ENCODE measurements around the gene SLC45A1. TPM values are rescaled to one million over a fixed set of nuclear protein-coding genes. Genes with fewer than 3 reads are reported as not detected.

Gene SLC45A1
- total and polyA plus RNA-seq, 11 donors: 0.61 to 6.2 (median 1.6) TPM

- Histone ChIP-seq H3K27me3 (no peaks in the 10 kb centered on the region), H3K27ac (peak overlapping the region; percentile 36 to 93 (median 76)), H3K36me3 (peaks cover 0 to 85% (median 64%) of the 10 kb centered on the region in 9 donors), H3K4me3 (peak overlapping the region in 1 of 12 donors; percentile 1), H3K4me1 (peaks cover 4 to 64% (median 52%) of the 10 kb centered on the region in 12 donors), H3K9me3 (no peaks in the 10 kb centered on the region)
- WGBS, 4 donors: 53 to 59% (median 57%) methylated on average over 8 of the region's 8 CpGs
- DNase-seq (peak in 2 of 5 donors; percentile 13 to 49), ATAC-seq (no peak)
- intact Hi-C loops (cut with DNase I): loop anchor here in 3 of 10 donors (2.0 to 10.0 kb wide), 3 partner anchors 52 to 362 kb away; no protein-coding TSS in a partner anchor
- TF ChIP-seq POLR2A (IDR thresholded peaks at IDR 0.05): no peak
- TF ChIP-seq CTCF (IDR thresholded peaks at IDR 0.05): no peak
Measured at GRCh38 chr1:8363186-8363766, 45.4 kb downstream of the SLC45A1 start.

- DNase-seq (peak in 1 of 5 donors; percentile 65), ATAC-seq (peak in 1 of 4 donors; percentile 2)
- Histone ChIP-seq H3K27me3 (no peaks in the 10 kb centered on the region), H3K36me3 (peaks cover 0 to 79% (median 58%) of the 10 kb centered on the region in 9 donors), H3K4me1 (peaks cover 4 to 65% (median 55%) of the 10 kb centered on the region in 12 donors), H3K9me3 (no peaks in the 10 kb centered on the region), H3K4me3 (peak overlapping the region in 2 of 12 donors; percentile 1 to 19), H3K27ac (peak overlapping the region; percentile 36 to 93 (median 76))
- intact Hi-C loops (cut with DNase I): loop anchor here in 3 of 10 donors (2.0 to 10.0 kb wide), 3 partner anchors 51 to 361 kb away; no protein-coding TSS in a partner anchor
- TF ChIP-seq CTCF (IDR thresholded peaks at IDR 0.05) (no peak), POLR2A (IDR thresholded peaks at IDR 0.05) (no peak)
- 42 to 65% (median 51%) methylated on average over 17 to 18 of the region's 18 CpGs for WGBS, 4 donors
Measured at GRCh38 chr1:8363767-8364301, 45.9 kb downstream of the SLC45A1 start.

GRCh38 chr1:8364528-8365442, 46.9 kb downstream of the SLC45A1 start:
- no peak for TF ChIP-seq POLR2A (IDR thresholded peaks at IDR 0.05)
- TF ChIP-seq CTCF (IDR thresholded peaks at IDR 0.05): no peak
- DNase-seq: peak; percentile 62 to 86 (median 66)
- H3K36me3 ChIP-seq: peaks cover 0 to 70% (median 49%) of the 10 kb centered on the region in 9 donors

More at GRCh38 chr1:8364528-8365442, 46.9 kb downstream of the SLC45A1 start:
- peak; percentile 41 to 56 (median 53) for ATAC-seq
- no peaks in the 10 kb centered on the region for H3K9me3 ChIP-seq
- intact Hi-C loops (cut with DNase I): loop anchor here in 4 of 10 donors (5.0 to 10.0 kb wide), 4 partner anchors 43 to 360 kb away; no protein-coding TSS in a partner anchor
- WGBS, 4 donors: 62 to 80% (median 69%) methylated on average over 22 to 29 of the region's 29 CpGs
- H3K4me3 ChIP-seq: no peak overlapping the region
- H3K27me3 ChIP-seq: no peaks in the 10 kb centered on the region
- peaks cover 4 to 74% (median 63%) of the 10 kb centered on the region in 12 donors for H3K4me1 ChIP-seq
- H3K27ac ChIP-seq: peak overlapping the region; percentile 36 to 93 (median 76)

All from heart left ventricle (tissue), 16 donors.